HEK293 (cell line): ENCODE data around the gene TUBGCP6.

ENCODE experiments used
- OVOL3 ChIP-seq: fragments of 450-650 bp; formaldehyde crosslinking; IDR thresholded peaks from 2 replicates; pipeline ENCODE4 v1.5.1; 2016; ENCODE audit warnings: missing biosample characterization, missing genetic modification characterization
- ZNF121 ChIP-seq: fragments of 450-650 bp; formaldehyde crosslinking; IDR thresholded peaks from 2 replicates; pipeline ENCODE4 v1.5.1; 2016; ENCODE audit warnings: missing biosample characterization, missing genetic modification characterization
- ZNF140 ChIP-seq: fragments of 450-650 bp; formaldehyde crosslinking; IDR thresholded peaks from 2 replicates; pipeline ENCODE4 v1.5.1; 2016; ENCODE audit warnings: missing biosample characterization, missing genetic modification characterization
- ZNF366 ChIP-seq: fragments of 450-650 bp; formaldehyde crosslinking; conservative IDR thresholded peaks from 2 replicates; pipeline ENCODE4 v1.5.1; 2016; ENCODE audit warnings: missing biosample characterization, missing genetic modification characterization
- ZNF501 ChIP-seq: fragments of 450-650 bp; formaldehyde crosslinking; IDR thresholded peaks from 2 replicates; pipeline ENCODE4 v1.5.1; 2016; ENCODE audit warnings: missing biosample characterization, missing genetic modification characterization
- ZNF544 ChIP-seq: fragments of 450-650 bp; formaldehyde crosslinking; IDR thresholded peaks from 2 replicates; pipeline ENCODE4 v1.5.0; 2017; ENCODE audit warnings: missing biosample characterization, missing genetic modification characterization
- ZNF830 ChIP-seq: fragments of 450-650 bp; IDR thresholded peaks from 2 replicates; pipeline ENCODE4 v1.5.0; 2018; ENCODE audit warnings: missing biosample characterization, missing genetic modification characterization, low read depth, mild to moderate bottlenecking, moderate library complexity
- TF ChIP-seq, protein P1 (sequence below): fragments of 450-650 bp; formaldehyde crosslinking; IDR thresholded peaks from 2 replicates; pipeline ENCODE4 v1.5.1; 2016; ENCODE audit warnings: missing biosample characterization, missing genetic modification characterization, borderline replicate concordance
- TF ChIP-seq, protein P2 (sequence below): fragments of 450-650 bp; formaldehyde crosslinking; IDR thresholded peaks from 2 replicates; pipeline ENCODE4 v1.5.1; 2016; ENCODE audit warnings: missing biosample characterization, missing genetic modification characterization
- TF ChIP-seq, protein P3 (sequence below): fragments of 450-650 bp; formaldehyde crosslinking; IDR thresholded peaks from 2 replicates; pipeline ENCODE4 v1.5.1; 2016; ENCODE audit warnings: missing biosample characterization, missing genetic modification characterization

DNA sequence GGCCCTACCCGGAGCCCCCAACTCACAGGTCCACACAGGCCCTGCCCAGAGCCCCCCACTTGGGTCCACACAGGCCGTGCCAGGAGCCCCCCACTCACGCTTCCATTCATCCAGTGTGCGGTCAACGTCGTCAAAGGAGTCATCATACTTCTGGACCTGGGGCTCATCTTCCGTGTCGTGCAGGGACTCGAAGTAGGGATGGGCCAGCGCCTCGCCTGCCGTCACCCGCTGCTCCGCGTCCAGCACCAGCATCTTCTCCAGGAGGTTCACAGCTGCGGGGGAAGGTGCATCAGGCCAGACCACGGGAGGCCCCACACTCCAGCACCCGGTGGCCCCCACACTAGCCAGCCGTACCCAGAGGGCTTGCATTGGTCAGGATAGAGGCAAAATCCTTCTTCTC, 10.3 kb upstream of the TUBGCP6 start:
- TF ChIP-seq ZNF366 (tag by site-specific recombination), result no peak
- no peak for TF ChIP-seq ZNF140 (tag by site-specific recombination)
- TF ChIP-seq, protein P1, sequence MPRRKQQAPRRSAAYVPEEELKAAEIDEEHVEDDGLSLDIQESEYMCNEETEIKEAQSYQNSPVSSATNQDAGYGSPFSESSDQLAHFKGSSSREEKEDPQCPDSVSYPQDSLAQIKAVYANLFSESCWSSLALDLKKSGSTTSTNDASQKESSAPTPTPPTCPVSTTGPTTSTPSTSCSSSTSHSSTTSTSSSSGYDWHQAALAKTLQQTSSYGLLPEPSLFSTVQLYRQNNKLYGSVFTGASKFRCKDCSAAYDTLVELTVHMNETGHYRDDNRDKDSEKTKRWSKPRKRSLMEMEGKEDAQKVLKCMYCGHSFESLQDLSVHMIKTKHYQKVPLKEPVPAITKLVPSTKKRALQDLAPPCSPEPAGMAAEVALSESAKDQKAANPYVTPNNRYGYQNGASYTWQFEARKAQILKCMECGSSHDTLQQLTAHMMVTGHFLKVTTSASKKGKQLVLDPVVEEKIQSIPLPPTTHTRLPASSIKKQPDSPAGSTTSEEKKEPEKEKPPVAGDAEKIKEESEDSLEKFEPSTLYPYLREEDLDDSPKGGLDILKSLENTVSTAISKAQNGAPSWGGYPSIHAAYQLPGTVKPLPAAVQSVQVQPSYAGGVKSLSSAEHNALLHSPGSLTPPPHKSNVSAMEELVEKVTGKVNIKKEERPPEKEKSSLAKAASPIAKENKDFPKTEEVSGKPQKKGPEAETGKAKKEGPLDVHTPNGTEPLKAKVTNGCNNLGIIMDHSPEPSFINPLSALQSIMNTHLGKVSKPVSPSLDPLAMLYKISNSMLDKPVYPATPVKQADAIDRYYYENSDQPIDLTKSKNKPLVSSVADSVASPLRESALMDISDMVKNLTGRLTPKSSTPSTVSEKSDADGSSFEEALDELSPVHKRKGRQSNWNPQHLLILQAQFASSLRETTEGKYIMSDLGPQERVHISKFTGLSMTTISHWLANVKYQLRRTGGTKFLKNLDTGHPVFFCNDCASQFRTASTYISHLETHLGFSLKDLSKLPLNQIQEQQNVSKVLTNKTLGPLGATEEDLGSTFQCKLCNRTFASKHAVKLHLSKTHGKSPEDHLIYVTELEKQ (tag by site-specific recombination), result no peak
- TF ChIP-seq, protein P2, sequence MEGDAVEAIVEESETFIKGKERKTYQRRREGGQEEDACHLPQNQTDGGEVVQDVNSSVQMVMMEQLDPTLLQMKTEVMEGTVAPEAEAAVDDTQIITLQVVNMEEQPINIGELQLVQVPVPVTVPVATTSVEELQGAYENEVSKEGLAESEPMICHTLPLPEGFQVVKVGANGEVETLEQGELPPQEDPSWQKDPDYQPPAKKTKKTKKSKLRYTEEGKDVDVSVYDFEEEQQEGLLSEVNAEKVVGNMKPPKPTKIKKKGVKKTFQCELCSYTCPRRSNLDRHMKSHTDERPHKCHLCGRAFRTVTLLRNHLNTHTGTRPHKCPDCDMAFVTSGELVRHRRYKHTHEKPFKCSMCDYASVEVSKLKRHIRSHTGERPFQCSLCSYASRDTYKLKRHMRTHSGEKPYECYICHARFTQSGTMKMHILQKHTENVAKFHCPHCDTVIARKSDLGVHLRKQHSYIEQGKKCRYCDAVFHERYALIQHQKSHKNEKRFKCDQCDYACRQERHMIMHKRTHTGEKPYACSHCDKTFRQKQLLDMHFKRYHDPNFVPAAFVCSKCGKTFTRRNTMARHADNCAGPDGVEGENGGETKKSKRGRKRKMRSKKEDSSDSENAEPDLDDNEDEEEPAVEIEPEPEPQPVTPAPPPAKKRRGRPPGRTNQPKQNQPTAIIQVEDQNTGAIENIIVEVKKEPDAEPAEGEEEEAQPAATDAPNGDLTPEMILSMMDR, result no peak
- TF ChIP-seq, protein P3, sequence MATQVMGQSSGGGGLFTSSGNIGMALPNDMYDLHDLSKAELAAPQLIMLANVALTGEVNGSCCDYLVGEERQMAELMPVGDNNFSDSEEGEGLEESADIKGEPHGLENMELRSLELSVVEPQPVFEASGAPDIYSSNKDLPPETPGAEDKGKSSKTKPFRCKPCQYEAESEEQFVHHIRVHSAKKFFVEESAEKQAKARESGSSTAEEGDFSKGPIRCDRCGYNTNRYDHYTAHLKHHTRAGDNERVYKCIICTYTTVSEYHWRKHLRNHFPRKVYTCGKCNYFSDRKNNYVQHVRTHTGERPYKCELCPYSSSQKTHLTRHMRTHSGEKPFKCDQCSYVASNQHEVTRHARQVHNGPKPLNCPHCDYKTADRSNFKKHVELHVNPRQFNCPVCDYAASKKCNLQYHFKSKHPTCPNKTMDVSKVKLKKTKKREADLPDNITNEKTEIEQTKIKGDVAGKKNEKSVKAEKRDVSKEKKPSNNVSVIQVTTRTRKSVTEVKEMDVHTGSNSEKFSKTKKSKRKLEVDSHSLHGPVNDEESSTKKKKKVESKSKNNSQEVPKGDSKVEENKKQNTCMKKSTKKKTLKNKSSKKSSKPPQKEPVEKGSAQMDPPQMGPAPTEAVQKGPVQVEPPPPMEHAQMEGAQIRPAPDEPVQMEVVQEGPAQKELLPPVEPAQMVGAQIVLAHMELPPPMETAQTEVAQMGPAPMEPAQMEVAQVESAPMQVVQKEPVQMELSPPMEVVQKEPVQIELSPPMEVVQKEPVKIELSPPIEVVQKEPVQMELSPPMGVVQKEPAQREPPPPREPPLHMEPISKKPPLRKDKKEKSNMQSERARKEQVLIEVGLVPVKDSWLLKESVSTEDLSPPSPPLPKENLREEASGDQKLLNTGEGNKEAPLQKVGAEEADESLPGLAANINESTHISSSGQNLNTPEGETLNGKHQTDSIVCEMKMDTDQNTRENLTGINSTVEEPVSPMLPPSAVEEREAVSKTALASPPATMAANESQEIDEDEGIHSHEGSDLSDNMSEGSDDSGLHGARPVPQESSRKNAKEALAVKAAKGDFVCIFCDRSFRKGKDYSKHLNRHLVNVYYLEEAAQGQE, result no peak
- no peak for TF ChIP-seq ZNF501 (tag by site-specific recombination)
- TF ChIP-seq ZNF830, result no peak
- no peak for TF ChIP-seq ZNF121 (tag by site-specific recombination)
- no peak for TF ChIP-seq OVOL3
- no peak for TF ChIP-seq ZNF544
